MCF 10A (cell line): ENCODE measurements around the gene C1orf105. TPM values are rescaled to one million over a fixed set of nuclear protein-coding genes. Genes with fewer than 3 reads are reported as not detected.

Experiments used
- BruUV-seq: library from RNA; stranded (reverse); fragments of 400-500 nt; replicated peaks from 2 replicates; lab custom pipeline; 2021; lab: Mats Ljungman, UMichigan
- CTCF ChIA-PET: fragments of 300-600 bp; sonication (Branson Sonifier 250); formaldehyde crosslinking; extraction: SDS; loops from one replicate; lab custom pipeline; 2021; ENCODE audit warnings: antibody characterized with exemption, inconsistent platforms; lab: Yijun Ruan, JAX
- POLR2A ChIA-PET: fragments of 300-600, 350-650 bp; sonication (Branson Sonifier 250); formaldehyde crosslinking; extraction: SDS; loops from one replicate; lab custom pipeline; 2020; ENCODE audit warnings: antibody characterized with exemption, inconsistent platforms; lab: Yijun Ruan, JAX
- DNase-seq: peaks from one replicate; pipeline ENCODE4 v3.0.0-alpha.2; 2018; ENCODE audit not compliant: unreplicated experiment
- H3K27ac Mint-ChIP-seq: one replicate; pipeline ENCODE4 v1.8.0; 2022; ENCODE audit warnings: mild to moderate bottlenecking, low read depth, mixed read lengths; ENCODE audit not compliant: unreplicated experiment
- H3K27me3 Mint-ChIP-seq: one replicate; pipeline ENCODE4 v1.8.0; 2022; ENCODE audit warnings: mixed read lengths; ENCODE audit not compliant: insufficient read depth, unreplicated experiment
- H3K36me3 Mint-ChIP-seq: one replicate; pipeline ENCODE4 v1.8.0; 2022; ENCODE audit warnings: mild to moderate bottlenecking, moderate library complexity, mixed read lengths; ENCODE audit not compliant: insufficient read depth, unreplicated experiment
- H3K4me1 Mint-ChIP-seq: one replicate; pipeline ENCODE4 v1.8.0; 2022; ENCODE audit warnings: mixed read lengths; ENCODE audit not compliant: insufficient read depth, unreplicated experiment
- H3K4me3 Mint-ChIP-seq: one replicate; pipeline ENCODE4 v1.8.0; 2022; ENCODE audit warnings: mild to moderate bottlenecking, moderate library complexity, mixed read lengths; ENCODE audit not compliant: unreplicated experiment
- H3K9me3 Mint-ChIP-seq: one replicate; pipeline ENCODE4 v1.8.0; 2022; ENCODE audit warnings: mixed read lengths; ENCODE audit not compliant: unreplicated experiment
- intact Hi-C: fragments of 100-400 bp; cut with micrococcal nuclease; formaldehyde crosslinking; loops from 2 replicates; pipeline ENCODE4 v1.14.1; 2022
- total RNA-seq: library from RNA; stranded (reverse); gene quantifications from 2 replicates; pipeline ENCODE4 v1.2.3, GENCODE V29; 2022
- TF ChIP-seq, protein P1 (sequence below): fragments of 200-600 bp; IDR thresholded peaks from one replicate; pipeline ENCODE4 v1.8.0; 2022; ENCODE audit warnings: antibody characterized with exemption, mild to moderate bottlenecking; ENCODE audit not compliant: unreplicated experiment

Gene C1orf105
- total RNA-seq, 1 experiment from 2014 or later, result not detected

DNA sequence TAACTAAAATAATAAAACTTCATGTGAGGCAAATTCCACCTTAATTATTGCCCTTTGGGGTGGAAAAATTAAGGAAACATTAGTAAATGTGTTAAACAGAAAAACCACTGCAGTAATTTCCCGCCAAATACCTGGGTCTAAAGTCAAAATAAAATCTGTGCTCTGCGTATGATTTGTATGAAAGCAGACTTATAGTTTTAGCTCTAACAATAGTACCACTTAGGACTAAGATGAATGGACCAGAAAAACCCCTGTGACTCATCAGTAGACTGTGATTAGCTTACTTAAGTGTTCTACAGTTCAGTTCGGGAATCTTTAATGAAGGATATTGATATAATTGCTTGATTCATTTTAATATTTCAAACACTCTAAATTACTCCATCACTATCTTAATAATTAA is 23.3 kb upstream of the C1orf105 start:
- TF ChIP-seq, protein P1, sequence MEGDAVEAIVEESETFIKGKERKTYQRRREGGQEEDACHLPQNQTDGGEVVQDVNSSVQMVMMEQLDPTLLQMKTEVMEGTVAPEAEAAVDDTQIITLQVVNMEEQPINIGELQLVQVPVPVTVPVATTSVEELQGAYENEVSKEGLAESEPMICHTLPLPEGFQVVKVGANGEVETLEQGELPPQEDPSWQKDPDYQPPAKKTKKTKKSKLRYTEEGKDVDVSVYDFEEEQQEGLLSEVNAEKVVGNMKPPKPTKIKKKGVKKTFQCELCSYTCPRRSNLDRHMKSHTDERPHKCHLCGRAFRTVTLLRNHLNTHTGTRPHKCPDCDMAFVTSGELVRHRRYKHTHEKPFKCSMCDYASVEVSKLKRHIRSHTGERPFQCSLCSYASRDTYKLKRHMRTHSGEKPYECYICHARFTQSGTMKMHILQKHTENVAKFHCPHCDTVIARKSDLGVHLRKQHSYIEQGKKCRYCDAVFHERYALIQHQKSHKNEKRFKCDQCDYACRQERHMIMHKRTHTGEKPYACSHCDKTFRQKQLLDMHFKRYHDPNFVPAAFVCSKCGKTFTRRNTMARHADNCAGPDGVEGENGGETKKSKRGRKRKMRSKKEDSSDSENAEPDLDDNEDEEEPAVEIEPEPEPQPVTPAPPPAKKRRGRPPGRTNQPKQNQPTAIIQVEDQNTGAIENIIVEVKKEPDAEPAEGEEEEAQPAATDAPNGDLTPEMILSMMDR, result no peak
- ChIA-PET CTCF (interaction anchor here (0.8 to 8.5 kb wide), 8 partner anchors 10 to 326 kb away, joined by 3 to 135 read pairs (median 6); no protein-coding TSS in a partner anchor), POLR2A (interaction anchor here (0.8 to 1.7 kb wide), 4 partner anchors 38 to 357 kb away, joined by 3 to 4 read pairs (median 4); no protein-coding TSS in a partner anchor)
- no peak overlapping the region for H3K27ac Mint-ChIP-seq
- no peaks in the 10 kb centered on the region for H3K27me3 Mint-ChIP-seq
- no peak overlapping the region for H3K4me3 Mint-ChIP-seq
- intact Hi-C loops, result no loop called here
- peaks cover 6% of the 10 kb centered on the region for H3K36me3 Mint-ChIP-seq
- DNase-seq, result peak; percentile 36
- H3K9me3 Mint-ChIP-seq, result no peaks in the 10 kb centered on the region
- no TSS peak for BruUV-seq
- H3K4me1 Mint-ChIP-seq, result peaks cover 36% of the 10 kb centered on the region

DNA sequence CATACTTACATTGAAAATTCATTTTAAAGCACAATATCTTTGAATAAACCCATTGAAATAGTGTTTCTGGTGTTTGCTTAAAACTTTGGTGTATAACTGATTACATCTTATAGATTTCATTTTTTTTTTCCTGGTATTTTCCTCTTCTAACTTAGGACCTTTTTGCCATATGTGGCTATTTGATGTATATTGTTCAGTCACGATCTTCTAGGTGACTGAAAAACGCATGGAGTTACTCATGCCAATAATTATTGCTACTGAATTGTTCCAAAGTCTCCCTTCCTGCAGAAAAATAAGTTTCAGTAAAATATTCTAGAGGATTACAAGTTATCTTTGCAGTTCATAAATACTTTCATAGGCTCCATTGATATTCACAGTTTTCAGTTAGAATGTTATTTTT is 22.9 kb upstream of the C1orf105 start:
- CTCF ChIA-PET, result interaction anchor here (0.6 to 8.5 kb wide), 17 partner anchors 11 to 595 kb away, joined by 3 to 135 read pairs (median 5); partner anchors contain the start of gene PIGC
- peak overlapping the region; percentile 21 for H3K27ac Mint-ChIP-seq
- DNase-seq, result no peak

DNA sequence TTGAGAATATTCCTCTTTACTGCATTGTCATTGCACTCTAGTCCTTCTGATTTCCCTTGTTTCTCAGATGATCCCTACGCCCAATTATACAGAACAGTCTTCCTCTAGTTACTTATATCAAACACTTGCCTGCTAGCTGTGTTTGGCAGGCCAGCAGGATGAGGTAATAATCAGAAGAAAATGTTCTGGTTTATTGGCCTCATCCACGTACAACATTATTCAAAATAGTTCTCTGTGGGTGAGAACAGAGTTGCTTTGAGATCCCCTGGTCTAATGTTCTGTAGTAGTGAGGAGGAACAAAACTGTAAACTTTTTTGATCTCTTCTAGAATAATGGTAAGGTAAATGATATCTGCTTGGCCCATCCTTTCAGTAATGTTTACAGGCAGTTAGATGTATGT is 22.3 kb upstream of the C1orf105 start:
- POLR2A ChIA-PET, result interaction anchor here (0.7 to 2.4 kb wide), 10 partner anchors 39 to 394 kb away, joined by 3 to 14 read pairs (median 3); no protein-coding TSS in a partner anchor
- Mint-ChIP-seq H3K4me3 (no peak overlapping the region), H3K27ac (peak overlapping the region; percentile 21), H3K9me3 (no peaks in the 10 kb centered on the region), H3K27me3 (no peaks in the 10 kb centered on the region), H3K36me3 (peaks cover 6% of the 10 kb centered on the region), H3K4me1 (peaks cover 36% of the 10 kb centered on the region)
- TF ChIP-seq, protein P1, result no peak
- no TSS peak for BruUV-seq
- intact Hi-C loops, result loop anchor here (2.0 kb wide), 1 partner anchor 143 kb away; no protein-coding TSS in a partner anchor
- DNase-seq, result no peak
- CTCF ChIA-PET, result interaction anchor here (0.6 to 8.5 kb wide), 32 partner anchors 8 to 596 kb away, joined by 3 to 135 read pairs (median 5); partner anchors contain the start of gene PIGC

More for the DNA sequence above, 22.9 kb upstream of the C1orf105 start:
- BruUV-seq, result no TSS peak
- intact Hi-C loops, result loop anchor here (2.0 kb wide), 1 partner anchor 143 kb away; no protein-coding TSS in a partner anchor
- H3K4me1 Mint-ChIP-seq, result peaks cover 36% of the 10 kb centered on the region
- peaks cover 6% of the 10 kb centered on the region for H3K36me3 Mint-ChIP-seq
- H3K27me3 Mint-ChIP-seq, result no peaks in the 10 kb centered on the region
- TF ChIP-seq, protein P1, result no peak
- H3K9me3 Mint-ChIP-seq, result no peaks in the 10 kb centered on the region
- POLR2A ChIA-PET, result interaction anchor here (0.7 to 1.7 kb wide), 8 partner anchors 39 to 393 kb away, joined by 3 to 4 read pairs (median 4); no protein-coding TSS in a partner anchor
- H3K4me3 Mint-ChIP-seq, result no peak overlapping the region

DNA sequence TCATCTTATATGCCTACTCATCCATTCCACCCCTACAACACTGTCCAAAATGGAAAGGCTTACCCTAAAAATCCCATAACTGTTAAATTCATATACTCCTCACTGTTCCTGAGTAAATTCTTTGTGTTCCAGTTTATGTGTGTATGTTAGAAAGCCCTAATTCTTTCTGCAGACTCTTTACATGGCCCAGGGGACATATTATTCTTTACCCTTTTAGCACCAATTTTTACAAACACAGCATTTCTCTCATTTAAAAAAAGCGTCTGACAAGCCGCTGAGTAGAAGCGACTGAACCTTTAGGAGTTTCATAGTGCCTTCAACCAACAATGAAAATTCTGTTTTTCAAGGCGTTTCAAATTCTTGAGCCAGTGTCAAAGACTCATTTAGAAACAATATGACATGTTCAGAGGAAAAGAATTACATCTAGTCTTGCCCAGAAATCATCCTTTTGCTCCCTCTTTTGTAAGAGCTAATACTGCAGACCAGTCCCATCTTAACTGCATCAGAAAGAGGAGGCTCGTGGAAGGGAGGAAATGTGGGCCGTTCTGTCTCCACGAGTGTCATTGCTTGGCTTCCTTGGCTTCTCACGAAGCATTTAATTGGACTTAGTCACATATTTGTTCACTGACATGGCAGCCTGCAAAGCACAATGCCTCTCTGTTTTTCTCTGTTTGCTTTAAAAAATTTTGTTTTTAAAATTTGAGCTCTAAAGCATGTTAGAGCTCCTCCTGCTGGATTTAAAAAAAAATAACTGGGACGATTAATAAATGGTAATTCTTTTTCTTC is 21.3 kb upstream of the C1orf105 start:
- Mint-ChIP-seq H3K4me3 (peak overlapping the region; percentile 26), H3K36me3 (peaks cover 6% of the 10 kb centered on the region), H3K27ac (peak overlapping the region; percentile 21), H3K9me3 (no peaks in the 10 kb centered on the region), H3K4me1 (peaks cover 33% of the 10 kb centered on the region), H3K27me3 (no peaks in the 10 kb centered on the region)
- CTCF ChIA-PET, result interaction anchor here (0.5 to 8.5 kb wide), 67 partner anchors 9 to 1077 kb away, joined by 3 to 135 read pairs (median 4); partner anchors contain the start of gene PIGC
- peak; percentile 67 for DNase-seq
- intact Hi-C loops, result loop anchor here (1.0 to 2.0 kb wide), 10 partner anchors 30 to 414 kb away; no protein-coding TSS in a partner anchor
- TF ChIP-seq, protein P1, result peak; percentile 77
- no TSS peak for BruUV-seq
- POLR2A ChIA-PET, result interaction anchor here (0.6 to 2.6 kb wide), 19 partner anchors 40 to 598 kb away, joined by 3 to 14 read pairs (median 4); no protein-coding TSS in a partner anchor
